Measurements from ENCODE around the gene BEND7.
"Not testable (repeated sequence)": the region's sequence is repeated elsewhere in the genome, so short reads cannot be mapped to it uniquely, and the experiment has no call there.

The BEND7 gene

DNA sequence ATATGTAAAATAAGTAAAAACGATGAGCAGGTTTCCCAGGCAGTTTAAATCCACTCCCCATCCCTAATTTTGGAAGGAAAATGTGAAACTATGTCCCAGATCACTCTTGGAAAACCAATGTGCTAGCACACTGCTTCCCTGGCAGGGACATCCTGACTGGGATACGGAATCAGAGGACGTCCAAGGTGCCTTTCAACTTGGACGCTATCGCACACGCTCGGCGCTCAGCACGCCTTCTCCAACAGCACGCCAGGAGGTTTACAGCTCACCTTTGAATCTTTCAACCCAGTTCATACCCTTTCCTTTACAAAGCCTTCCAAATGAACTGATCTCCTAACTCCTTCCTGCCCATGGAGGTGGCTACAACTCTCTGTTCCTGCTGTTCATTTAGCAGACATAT, 47.1 kb downstream of the BEND7 start:
- no peak for DNase-seq (ENCODE audit: low read depth)

- DNase-seq (ENCODE audit: low read depth) = no peak
Measured at GRCh38 chr10:13475124-13475523, 53.7 kb downstream of the BEND7 start.

DNA sequence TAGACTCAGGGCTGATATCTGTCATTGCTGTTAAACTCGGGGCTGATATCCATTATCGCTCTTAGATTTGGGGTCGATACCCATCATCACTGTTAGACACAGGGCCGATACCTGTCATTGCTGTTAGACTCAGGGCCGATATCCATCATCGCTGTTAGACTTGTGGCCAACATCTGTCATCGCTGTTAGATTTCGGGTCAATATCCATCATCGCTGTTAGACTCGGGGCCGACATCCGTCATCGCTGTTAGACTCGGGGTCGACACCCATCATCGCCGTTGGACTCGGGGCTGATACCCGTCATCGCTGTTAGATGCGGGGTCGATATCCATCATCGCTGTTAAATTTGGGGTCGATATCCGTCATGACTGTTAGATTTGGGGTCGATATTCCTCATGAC, 54.8 kb downstream of the BEND7 start:
- DNase-seq (ENCODE audit: low read depth) = no peak

DNA sequence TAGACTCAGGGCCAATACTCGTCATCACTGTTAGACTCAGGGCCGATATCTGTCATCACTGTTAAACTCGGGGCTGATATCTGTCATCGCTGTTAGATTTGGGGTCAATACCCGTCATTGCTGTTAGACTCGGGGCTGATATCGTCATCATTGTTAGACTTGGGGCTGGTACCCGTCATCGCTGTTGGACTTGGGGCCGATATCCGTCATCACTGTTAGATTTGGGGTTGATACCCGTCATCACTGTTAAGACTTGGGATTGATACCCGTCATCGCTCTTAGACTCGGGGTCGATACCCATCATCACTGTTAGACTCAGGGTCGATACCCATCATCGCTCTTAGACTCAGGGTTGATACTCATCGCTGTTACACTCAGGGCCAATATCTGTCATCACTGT, 56.5 kb downstream of the BEND7 start:
- DNase-seq (ENCODE audit: low read depth) = no peak

- no peak for DNase-seq (ENCODE audit: low read depth)
Measured at GRCh38 chr10:13470270-13470669, 58.5 kb downstream of the BEND7 start.

- DNase-seq (ENCODE audit: low read depth) = no peak
Measured at GRCh38 chr10:13462551-13462950, 66.3 kb downstream of the BEND7 start.

- no peak for DNase-seq (ENCODE audit: low read depth)
Measured at GRCh38 chr10:13458687-13459012, 70.2 kb downstream of the BEND7 start.

DNA sequence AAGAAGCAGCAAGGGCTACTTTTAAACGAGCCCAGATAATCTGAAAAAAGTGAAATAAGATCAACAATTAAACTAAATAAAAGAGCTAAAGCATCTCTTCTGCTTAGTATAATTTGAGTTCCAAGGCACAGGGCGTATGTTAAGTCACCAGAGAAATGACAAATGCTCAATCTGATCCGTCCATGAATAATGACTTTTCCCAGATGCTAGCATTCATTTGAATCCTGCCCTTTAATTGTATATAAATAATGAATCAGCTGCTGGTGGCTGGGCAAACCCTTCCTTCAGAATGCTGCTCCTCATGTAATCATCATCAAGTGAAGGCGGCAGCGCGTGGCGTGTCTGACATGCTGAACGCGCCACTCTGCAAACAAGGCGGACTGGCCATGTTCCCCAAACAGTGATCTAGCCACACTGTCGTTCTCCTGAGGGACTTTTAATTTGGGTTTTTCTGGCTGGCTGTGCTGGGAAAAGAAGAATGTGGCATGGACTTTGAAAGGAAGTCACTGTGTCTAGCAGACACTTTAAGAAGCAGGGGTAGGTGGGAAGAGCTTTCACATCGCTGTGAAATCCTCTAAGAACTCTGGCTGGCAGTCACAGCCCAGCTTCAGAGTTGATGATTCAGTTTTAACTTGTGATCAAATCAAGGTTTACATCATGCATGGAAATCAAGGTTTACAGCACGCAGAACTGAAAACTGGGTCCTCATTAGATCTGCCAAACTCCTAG, 70.7 kb downstream of the BEND7 start:
- DNase-seq (ENCODE audit: low read depth) = no peak

DNA sequence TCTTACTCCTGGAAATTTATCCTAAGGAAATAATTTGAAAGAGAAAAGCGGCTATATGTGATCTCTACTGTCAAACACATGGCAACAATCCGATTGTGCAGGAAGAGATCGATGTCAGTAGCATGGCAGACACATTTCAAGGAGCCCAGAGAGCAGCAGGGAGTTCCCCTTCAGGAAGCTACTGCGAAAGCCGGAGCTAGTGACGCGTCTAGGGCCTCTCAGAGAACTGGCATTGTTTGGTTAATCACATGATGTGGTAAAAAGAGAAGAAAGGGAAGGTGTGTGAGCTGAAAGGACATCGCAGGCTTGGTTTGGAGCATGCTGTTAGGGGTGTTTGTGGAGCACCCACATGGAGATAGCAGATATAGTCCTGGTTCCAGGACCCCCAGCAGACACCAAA, 74.9 kb downstream of the BEND7 start:
- DNase-seq (ENCODE audit: low read depth) = no peak

GRCh38 chr10:13450069-13450468, 78.7 kb downstream of the BEND7 start:
- peak; percentile 33 for DNase-seq (ENCODE audit: low read depth)

DNA sequence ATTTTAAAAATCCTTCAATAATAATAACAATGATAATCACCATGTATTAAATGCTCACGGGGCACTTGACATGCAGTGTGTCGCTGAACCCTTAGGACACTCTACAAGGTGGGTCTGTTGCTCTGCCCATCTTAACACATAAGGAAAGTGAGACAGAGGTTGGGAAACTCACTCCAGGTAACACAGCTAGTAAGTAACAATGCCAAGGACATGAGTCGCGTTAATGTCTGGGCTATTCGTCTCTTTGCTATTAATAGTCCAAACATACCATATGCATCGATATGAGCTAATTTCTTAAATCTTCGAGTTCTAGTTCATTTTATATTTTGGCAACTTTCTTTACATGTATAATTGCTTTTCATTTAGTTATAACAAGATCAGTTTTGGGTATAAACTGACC, 79.5 kb downstream of the BEND7 start:
- no peak for DNase-seq (ENCODE audit: low read depth)

DNA sequence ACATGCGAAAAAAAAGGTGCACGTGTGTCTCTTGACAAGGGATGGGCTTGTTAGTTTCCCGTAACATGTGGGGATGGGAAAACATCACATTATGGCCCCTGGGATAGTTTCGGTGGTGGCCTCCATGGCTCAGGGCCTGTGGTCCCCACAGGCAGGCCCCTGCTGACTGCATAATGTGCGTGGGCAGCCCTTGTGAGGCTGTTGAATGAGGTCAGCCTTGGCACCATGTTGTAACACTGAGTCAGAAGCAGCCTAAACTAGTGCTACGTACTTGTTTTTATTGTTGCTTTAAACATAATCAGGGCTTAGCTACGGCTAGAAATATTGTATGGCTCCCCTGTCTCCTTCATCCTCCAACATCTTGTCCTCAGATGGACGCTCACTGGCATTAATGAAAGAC, 80.6 kb downstream of the BEND7 start:
- DNase-seq (ENCODE audit: low read depth) = no peak

GRCh38 chr10:13445656-13446400, 83.0 kb downstream of the BEND7 start:
- DNase-seq (ENCODE audit: low read depth) = no peak

DNA sequence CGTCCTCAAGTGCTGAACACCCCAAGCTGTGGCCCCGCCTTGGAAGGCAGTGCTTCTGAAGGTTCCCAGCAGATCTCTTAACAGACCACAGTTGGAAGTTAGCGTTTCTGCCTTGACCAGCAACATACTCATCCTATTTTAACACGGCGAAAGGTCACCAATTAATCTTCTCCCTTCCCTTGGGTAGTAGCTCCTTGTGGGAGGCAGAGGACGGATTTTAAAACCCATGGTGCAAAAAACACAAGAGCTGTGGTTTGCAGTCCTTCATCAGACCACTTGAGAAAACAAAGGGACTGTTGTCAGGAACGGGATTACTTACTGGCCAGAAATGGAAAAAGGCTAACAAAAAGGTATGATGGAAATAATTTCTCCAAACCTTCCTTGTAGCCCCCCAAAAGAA, 87.3 kb downstream of the BEND7 start:
- DNase-seq (ENCODE audit: low read depth) = no peak

DNA sequence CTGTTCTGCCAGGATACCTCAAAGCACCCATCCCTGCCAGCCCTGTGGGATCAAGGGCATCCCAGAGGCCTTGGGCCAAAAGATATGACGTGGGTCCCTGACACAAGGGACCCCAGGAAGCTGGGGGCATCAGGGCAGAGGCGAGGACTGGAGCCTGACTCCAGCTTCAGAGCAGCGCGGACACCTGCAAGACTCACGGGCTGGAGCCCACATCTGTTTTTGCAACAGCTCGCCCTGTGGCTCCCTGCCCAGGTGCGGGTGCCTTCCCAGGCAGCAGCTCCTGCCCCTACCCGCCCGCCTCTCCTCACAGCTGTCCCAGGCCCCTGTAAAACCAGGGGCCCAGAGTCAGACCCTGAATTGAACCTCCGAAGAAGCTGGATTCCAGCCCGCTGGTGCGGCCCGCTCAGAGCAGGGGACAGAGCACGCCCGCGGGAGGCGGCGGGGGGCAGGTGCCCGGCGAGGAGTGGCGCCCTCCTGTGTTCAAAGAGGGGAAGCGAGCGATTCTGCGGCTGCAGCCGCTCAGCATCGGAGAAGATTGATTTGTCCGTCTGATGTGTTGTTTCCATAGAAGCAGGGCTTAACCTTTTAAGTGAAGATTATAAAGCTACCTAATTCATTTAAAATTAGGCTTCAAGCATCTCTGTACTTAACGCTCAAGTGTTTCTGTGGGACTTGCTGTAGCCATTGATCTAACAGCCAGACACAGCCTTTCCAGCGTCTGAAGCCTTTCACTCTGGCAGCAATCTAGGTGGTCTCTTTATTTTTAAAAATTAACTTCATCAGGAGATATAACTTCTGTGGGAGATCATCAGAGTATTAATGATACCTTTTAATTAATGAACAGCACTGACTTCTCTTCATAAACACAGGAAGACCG, 88.4 kb downstream of the BEND7 start:
- DNase-seq (ENCODE audit: low read depth) = no peak

- no peak for DNase-seq (ENCODE audit: low read depth)
Measured at GRCh38 chr10:13439313-13440184, 89.3 kb downstream of the BEND7 start.

GRCh38 chr10:13437026-13437555, 91.7 kb downstream of the BEND7 start:
- DNase-seq (ENCODE audit: low read depth) = no peak

DNA sequence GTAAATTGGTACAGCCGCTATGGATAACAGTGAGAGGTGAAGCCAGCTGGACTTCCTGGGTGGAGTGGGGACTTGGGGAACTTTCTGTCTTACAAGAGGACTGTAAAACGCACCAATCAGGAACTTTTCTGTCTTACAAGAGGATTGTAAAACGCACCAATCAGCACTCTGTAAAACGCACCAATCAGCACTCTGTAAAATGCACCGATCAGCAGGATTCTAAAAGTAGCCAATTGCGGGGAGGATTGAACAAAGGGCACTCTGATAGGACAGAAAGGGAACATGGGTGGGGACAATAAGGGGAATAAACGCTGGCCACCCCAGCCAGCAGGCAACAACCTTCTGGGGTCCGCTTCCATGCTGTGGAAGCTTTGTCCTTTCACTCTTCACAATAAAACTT, 100.9 kb downstream of the BEND7 start:
- not testable (repeated sequence) for DNase-seq (ENCODE audit: low read depth)

DNA sequence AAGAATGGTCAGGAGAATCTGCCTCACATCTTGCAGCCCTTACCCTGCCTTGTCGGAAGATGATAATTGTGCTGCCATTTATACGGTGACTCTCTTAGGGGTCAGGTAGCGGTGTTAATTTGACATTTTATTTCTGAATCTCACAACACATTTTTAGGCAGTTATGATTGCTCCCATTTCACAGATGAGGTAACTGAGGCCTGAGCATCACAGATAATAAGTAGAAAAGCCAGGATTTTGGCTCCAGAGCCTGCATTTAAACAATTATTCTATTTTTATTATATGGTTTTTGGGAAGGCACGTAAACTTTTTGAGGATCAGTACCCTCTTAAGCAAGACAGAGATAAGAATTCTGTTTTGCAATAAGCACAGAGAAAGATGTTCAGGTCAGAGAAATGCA, 103.4 kb downstream of the BEND7 start:
- DNase-seq (ENCODE audit: low read depth) = no peak

GRCh38 chr10:13422800-13423199, 106.0 kb downstream of the BEND7 start:
- no peak for DNase-seq (ENCODE audit: low read depth)

- DNase-seq (ENCODE audit: low read depth) = no peak
Measured at GRCh38 chr10:13421382-13421917, 107.4 kb downstream of the BEND7 start.

Measured in HS-5 (cell line).